Measurements from ENCODE around the gene PRELID2.

PRELID2 gene

DNA sequence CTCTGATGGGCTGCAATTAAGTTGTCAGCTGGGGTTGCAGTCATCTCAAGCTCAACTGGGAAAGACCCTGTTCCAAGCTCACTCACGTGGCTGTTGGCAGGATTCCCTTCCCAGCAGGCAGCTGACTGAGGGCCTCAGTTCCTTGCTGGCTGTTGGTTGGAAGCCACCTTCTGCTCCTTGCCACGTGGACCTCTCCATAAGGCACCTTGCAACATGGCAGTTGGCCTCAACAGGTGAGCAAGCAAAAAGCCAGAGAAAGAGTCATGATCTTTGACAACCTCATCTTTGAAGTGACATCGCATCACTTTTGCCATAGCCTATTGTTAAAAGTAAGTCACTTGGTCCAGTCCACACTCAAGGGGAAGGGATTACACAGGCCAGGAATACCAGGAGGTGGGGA is 17.8 kb upstream of the PRELID2 start:
- TF ChIP-seq, protein P1, sequence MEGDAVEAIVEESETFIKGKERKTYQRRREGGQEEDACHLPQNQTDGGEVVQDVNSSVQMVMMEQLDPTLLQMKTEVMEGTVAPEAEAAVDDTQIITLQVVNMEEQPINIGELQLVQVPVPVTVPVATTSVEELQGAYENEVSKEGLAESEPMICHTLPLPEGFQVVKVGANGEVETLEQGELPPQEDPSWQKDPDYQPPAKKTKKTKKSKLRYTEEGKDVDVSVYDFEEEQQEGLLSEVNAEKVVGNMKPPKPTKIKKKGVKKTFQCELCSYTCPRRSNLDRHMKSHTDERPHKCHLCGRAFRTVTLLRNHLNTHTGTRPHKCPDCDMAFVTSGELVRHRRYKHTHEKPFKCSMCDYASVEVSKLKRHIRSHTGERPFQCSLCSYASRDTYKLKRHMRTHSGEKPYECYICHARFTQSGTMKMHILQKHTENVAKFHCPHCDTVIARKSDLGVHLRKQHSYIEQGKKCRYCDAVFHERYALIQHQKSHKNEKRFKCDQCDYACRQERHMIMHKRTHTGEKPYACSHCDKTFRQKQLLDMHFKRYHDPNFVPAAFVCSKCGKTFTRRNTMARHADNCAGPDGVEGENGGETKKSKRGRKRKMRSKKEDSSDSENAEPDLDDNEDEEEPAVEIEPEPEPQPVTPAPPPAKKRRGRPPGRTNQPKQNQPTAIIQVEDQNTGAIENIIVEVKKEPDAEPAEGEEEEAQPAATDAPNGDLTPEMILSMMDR (IDR thresholded peaks at IDR 0.05) = no peak

DNA sequence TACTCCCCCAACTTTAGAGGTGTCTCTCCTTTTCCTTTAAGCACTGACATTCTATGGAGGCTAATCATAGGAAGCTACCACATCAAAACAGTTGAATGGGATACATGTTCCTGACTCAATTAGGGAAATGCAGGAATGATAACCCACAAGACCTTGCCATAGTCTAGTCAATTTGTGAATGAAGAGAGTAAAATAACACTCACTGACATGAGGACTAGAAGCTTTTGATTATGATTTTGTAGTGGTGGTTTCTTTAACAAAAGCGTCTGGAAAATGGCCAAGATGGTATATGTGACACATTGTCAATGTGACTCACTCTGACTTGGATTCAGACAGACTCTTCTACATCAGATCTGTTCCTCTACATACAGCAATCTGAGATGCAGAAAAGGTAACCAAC is 13.7 kb upstream of the PRELID2 start:
- TF ChIP-seq, protein P1 (IDR thresholded peaks at IDR 0.05) = no peak

DNA sequence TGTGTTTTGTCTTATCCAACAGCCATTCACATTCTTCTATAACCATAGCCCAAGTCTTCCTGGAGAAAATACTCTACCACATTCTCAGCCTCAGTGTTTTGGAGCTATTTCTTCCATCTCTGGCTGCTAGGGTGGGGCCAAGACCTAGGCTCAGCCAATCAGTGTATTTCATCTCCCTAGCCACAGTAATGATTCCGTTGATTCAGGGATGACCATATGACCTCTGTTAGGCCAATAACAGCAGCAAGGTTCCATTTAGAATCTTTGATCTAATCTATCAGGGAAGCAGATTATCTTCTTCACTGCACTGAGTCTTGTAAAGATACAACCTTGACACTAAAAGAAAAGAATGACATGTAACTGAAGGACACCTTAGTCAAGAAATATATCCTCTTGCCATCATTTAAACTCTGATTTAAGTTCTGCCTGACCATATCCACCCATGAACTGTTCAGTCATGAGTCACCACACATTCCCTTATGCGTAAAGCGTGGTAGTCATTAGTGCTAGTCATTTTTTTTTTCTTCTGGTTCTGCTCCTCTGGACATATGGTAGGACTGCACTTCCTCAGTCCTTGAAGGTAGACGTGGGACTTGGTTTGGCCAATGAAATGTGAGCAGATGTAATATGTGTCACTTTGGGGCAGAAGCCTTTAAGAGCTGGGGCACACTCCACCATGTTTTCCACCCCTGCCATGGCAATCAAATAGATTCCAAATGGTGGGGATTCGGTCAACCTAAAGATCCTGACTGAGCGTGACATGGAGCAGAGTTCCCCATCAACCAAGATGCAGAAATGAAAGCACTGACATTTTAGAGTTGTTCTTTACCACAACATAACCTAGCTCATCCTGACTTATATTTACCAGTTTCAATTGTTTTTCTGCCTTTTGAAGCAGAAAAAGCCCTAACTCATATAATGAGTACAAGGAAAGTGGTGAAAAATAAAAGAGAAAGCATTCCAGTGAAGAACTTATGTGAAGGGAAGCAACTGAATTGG is 12.7 kb upstream of the PRELID2 start:
- TF ChIP-seq, protein P1 (IDR thresholded peaks at IDR 0.05) = no peak

DNA sequence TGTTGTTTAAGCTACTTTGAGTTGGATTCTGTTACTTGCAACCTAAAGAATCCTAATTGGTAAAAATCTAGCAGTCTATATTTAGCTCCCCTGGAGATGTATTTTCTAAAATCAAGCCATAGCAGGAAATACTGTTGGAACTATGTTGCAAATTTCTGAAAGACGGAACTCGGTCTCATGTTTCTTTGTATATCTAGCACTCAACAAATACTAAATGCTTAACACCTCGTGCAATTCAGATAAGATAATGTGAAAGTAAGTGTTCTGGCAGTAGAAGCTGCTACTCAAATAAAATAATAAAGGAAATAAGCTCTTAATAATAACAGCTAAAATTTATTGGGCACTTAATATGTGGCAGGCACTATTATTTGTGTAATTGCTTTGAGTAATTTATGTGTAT is 10.9 kb upstream of the PRELID2 start:
- TF ChIP-seq, protein P1 (IDR thresholded peaks at IDR 0.05) = no peak

DNA sequence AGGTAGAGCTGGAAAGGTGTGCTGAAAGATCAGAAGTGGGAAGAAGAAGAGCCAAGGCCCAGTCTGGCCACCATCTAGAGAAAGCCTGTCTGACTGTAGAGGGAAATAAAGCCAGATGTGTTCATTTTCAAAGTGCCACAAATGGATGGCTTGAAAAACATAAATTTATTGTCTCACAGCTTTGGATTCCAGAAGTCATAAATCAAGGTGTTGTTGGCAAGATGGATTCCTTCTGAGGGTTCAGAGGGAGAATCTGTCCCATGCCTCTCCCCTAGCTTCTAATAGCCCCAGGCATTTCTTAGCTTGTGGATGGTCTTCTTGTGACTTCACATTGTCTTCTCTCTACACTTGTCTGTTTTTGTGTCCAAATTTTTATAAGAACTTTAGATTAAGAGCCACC is 6.2 kb upstream of the PRELID2 start:
- TF ChIP-seq, protein P1 (IDR thresholded peaks at IDR 0.05) = no peak

DNA sequence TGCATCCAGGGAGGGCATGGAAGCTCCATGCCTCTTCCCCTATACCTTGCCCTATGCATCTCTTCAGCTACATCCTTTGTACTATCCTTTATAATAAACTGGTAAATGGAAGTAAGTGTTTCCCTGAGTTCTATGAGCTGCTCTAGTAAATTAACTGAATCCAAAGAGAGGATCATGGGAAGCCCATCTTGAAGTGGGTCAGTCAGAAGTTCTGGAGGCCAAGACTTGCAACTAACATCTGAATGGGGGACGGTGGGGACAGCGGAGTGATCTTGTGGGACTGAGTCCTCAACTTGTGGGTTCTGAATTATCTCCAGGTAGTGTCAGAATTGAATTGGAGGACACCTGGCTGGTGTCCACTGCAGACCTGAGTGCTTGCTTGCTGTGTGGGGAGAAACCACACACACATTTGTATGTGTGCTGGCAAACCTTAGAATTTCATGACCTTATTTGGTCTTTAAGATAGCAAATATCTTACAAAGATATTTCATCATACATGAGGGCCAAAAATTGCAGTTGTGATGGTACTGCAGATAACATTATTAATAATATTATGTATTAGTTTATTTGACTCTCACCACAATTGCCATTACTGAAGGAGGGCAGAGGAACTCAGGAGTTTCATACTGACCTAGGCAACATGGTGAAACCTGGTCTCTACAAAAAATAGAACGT is 5.5 kb upstream of the PRELID2 start:
- TF ChIP-seq, protein P1 (IDR thresholded peaks at IDR 0.05) = no peak

DNA sequence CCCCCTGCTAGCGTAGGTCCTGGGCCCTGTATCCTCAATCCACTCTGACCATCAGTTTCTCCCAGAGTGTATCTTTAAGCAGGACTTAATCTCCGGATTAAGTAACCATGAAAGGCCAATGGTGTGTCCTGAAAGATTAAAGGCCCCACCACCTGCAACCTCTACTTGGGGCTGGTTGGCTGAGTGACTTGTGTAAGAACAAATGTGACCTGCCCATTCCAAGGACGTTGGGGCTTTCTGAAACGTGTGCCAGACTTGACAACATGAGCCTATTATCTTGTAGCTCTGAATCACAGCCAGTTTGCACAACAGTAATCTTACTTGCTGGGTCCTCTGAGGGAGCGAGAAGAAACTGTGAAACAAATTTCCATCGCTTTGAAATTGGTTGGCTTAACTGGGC is 3.1 kb upstream of the PRELID2 start:
- TF ChIP-seq, protein P1 (IDR thresholded peaks at IDR 0.05) = no peak

Data from LNCAP (cell line).